HPDE6-E6E7 (cell line): Measurements from ENCODE around the gene TXNDC12.
A peak's percentile ranks its signal among the peaks of the same experiment; 100 is the strongest.

ENCODE experiments used
- DNase-seq: peaks from one replicate; pipeline ENCODE4 v3.0.0; 2011; ENCODE audit warnings: missing footprints; ENCODE audit errors: extremely low spot score

The TXNDC12 gene

DNA sequence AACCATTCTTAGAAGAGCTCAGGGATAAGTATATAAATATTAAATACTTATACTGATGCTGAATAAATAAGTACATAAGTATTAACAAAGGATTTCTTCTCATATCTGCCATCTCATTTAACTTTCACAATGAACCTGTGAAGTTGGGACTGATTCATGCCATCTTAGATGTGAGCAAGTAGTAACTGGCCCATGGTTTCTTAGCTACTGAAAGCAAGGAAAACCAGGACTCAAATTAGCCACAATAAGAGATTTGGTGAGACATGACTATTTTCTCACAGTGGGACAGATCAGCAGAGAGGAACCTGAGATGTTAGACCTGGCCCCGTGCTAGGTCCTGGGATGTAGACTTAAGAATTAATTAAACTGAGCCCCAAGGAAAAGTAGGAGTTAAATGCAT is 56.3 kb downstream of the TXNDC12 start:
- peak; percentile 22 for DNase-seq

DNA sequence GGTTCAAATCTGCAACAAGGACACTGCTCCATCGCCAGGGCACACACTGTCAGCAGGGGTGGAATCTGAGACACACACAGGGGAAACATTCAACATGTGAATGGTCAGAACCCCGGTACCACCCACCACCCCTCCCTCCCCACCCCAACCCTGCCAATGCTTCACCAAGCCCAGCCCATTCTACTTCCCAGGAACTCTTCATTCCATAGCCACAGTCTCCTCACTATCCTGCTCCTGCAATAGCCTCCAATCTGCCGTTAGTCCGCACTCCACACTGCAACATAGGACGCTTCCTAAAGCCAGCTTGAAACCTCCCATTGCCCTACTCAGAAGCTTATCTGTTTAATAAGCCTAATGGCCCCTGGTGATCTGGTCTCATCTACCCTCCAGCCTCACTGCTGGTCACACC is 57.0 kb downstream of the TXNDC12 start:
- DNase-seq: no peak

DNA sequence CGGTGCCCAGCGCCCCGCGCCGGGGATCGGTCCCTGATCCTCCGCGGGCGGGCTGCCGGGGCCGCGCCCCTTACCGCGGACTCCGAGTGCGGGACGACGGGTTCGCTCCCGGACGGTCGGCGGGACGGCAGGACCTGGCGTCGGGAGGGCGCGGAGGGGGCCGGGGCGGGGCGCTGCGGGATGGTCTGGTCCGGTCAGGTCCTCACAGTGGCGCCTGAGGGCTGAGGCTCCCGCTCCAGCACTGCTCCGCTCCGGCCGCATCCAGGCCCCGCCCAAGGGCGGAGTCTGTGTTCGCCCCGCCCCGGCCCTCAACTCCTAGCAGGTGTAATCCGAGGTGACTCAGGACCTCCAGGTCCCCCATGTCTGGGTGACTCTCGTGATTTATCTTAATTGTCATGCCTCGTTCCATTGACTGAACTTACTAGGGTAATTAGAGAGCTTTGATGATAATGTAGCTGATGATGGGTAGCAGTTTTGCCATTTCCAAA is 64.5 kb downstream of the TXNDC12 start, which contains the start of gene RAB3B:
Gene RAB3B (minus strand): TSS at position 223 of the 488 bp plus-strand sequence. CDS start 13,583 bp downstream, outside the sequence.
- DNase-seq: peak; percentile 78

DNA sequence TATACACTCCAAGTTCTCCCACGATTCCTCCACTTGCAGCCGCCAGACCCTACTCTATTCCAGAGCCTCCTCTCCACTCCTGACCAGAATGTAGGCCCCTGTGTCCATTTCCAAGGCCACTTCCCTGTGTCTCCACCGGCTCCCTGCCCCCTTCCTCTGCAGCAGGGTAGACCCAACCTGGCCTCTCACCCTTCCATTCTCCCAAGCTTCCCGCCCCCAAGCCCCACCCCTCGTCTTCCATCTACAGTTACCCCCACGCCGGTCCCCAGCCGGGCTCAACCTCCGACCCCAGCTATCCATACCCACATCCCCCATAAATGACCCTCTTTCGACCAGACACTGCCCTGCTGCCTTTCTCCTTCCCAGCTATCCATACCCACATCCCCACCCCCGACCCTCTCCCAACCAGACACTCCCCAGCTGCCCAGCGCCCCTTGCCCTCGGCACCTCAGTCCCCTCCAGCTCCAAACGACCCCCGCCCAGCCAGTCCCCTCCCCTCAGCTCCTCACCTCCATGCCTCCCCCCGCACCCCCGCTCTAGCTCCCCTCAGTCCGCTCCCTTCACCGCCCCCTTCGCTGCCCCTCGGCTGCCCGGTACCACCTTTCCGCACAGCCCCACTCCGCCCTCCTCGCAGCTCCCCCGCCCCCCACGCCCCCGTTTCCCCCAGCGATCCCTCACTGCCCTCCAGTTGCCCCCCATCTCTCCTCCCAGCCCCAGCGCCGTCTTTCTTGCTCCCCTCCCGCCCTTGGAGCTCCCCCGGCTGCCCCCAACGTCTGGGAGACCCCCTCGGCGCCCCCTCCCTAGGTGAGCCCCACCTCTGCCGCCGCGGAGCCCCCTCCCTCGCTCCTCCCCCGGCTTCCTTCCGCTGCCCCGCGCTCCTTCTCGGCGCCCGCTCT is 65.2 kb downstream of the TXNDC12 start:
- no peak for DNase-seq

DNA sequence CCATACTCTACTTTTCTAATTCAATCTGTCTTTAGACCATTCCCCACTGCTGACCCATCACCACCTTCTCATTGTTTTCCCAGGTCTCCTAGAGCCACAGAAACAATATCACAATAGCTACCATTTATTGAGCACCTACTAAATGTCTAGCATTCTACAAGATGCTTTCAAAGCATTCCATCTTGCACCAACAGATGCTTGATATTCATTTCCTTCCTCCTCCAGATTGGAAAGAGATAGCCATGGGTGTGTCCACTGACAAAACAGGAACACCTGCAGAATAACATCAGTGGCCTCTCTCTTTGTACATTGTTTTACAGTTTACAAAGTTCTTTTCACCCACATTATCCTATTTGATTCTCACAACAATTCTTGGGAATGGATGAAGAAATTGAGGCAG is 66.7 kb downstream of the TXNDC12 start:
- DNase-seq: no peak

DNA sequence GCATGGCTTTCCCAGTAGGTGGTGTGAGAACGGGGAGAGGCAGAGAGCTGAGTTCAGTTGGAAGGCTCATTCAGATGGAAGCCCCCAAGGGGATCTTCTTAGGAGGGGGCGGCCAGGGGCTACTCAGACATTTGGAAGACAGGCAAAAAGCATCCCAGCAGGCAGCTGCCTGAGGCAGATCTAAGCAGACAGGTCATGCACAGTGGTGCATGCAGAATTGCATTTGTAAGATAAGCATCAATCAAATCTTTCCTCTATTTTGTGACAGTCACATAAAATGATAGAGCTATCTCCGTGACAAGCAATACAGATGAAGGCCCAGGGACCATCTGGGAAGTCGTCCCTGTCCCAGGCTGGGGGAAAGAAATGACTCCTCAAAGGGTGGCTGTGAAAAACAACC is 68.3 kb downstream of the TXNDC12 start:
- no peak for DNase-seq

DNA sequence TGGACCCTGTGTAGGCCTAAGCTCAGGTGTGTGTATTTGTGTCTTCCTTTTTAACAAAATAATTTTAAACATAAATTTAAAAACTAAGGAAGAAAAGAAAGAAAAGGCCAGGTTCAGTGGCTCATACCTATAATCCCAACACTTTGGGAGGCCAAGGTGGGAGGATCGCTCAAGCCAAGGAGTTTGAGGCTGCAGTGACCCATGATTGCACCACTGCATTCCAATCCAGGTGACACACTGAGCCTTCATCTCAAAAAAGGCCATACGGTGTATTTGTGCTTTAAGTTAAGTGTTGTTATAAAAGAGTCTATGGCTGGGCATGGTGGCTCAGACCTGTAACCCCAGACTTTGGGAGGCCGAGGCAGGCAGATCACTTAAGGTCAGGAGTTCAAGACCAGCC is 72.8 kb downstream of the TXNDC12 start:
- DNase-seq: no peak

DNA sequence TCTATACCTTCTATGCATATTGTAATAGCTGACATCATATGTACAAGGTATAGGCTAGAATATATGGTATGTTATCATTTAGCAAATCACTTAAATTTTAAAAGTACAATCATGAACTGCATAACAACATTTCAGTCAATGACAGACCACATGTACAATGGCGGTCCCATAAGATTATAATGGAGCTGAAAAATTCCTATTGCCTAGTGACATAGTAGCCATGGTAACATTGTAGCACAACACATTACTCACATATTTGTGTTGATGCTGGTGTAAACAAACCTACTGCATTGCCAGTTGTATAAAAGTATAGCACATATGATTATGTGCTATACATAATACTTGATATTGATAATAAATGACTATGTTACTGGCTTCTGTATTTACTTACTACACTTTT is 73.4 kb downstream of the TXNDC12 start:
- no peak for DNase-seq

DNA sequence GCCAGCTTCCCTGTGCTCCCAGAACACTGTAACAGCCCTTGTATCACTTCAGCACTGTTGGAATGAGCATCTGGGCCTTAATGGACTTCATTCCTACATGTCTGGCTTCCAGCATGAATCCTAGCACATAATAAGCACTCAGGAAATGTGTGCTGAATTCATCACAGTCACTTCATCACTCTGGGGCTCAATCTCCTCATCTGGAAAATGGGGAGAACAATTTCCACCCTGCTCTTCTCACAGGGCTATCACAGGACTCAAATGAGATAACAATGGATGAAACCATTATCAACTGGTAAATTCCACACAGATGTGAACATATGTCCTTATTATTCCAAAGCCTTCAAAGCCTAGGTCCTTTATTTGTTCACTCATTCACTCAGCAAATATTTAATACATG is 76.9 kb downstream of the TXNDC12 start:
- DNase-seq: no peak

DNA sequence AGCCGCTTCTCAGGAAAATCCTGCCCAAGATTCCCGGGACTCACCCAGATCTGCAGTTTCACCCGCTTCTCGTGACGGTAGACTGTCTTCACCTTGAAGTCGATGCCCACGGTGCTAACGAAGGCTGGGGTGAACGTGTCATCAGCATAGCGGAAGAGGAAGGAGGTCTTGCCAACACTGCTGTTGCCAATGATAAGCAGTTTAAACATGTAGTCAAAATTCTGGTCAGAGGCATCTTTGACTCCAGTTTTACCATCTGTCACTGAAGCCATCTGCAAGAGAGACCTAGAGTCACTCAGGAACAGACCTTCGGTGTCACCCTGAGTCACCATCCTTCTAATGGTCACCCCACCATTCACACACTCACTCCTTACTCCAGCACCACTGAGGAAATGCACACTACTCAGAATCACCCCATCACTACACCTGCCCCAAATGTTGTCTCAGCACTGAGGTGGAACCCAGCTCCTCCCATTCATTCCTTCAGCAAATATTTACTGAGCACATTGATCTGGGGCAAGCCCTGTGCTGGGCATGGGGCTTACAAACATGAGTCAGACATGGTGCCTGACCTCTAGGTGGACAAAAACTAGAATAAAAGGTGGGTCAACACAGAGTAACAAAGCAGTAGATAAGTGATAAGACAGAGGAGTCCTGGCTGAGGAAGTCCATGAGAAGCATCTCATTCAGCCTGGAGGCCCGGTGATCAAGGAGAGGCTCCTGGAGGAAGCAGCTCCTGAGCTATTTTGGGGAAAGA is 78.0 kb downstream of the TXNDC12 start:
- no peak for DNase-seq

DNA sequence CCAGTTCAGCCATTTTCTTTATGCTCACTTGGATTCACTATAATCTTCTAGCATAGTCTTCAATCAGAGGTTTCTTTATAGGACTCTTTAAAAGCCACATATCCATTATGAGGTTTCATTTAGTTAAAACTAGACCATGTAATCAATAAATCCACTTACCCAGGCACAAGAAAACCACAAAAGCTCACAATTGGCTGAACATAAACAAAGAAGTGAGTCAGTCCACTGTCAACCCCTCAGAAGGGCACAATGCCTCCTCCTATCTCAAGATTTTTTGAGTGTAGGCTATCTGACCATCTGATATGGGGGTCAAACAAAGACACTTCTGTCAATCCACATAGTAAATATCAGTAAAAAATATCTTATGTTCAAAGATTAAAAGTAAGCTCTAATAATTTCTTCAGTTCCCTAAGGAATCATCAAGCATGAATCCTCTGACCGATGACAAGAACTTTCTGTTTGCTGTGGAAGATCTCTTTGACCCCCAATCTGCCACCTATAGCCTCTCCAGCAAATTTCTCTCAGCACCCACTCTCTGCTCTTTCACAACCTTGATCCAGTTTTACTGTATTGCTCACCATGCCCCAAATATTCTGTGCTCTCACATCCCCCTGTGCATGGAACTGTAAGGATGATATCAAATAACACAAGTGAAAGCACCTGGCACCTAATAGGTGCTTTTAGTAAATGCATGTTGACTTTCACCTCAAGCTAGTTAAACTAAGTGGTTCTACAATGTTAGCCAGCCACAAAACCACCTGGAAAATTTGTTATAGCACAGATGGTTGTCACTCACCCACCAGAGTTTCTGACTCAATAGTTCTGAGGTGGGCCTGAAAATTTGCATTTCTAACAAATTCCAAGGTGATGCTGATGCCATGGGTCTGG is 81.2 kb downstream of the TXNDC12 start:
- no peak for DNase-seq
